GM12873 (cell line): ENCODE data around the gene CHD5.
A peak's percentile ranks its signal among the peaks of the same experiment; 100 is the strongest.

Experiments used
- TF ChIP-seq, protein P1 (sequence below): IDR thresholded peaks from 2 replicates; pipeline ENCODE4 v1.5.1; 2012; ENCODE audit warnings: low read depth, mild to moderate bottlenecking, moderate library complexity, low read length, control low read depth; ENCODE audit not compliant: insufficient read depth; ENCODE audit errors: missing control alignments

CHD5 gene

DNA sequence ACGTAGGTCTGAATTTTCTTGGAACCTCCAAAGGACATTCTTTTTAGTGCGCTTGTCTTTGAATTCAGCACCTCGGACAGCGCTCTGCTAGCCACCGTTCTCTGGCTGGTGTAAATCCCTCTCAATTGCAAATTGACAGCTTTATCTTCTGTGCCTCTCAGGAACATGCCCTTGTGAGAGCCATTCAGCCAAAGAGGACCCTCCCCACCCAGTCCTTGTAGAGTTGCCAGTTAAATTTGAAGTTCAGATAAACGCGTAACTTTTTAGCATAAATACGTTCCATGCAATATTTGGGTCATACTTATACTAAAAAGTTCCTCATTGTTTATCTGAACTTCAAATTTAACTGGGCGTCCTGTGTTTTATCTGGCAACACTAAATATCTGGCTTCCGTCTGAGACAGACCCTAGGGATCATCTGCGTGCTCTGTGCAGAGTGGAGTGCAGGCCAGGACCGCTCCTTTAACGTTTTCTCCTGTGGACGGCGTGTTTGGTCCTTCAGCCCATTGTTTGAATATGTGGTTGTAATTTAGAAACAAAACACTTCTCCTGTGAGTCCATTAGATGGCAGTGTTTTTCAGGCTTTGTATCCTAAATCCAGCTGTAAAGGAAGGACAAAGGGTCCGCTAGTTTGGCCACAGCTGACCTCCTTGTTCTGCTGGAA is 127.4 kb downstream of the CHD5 start:
- TF ChIP-seq, protein P1, sequence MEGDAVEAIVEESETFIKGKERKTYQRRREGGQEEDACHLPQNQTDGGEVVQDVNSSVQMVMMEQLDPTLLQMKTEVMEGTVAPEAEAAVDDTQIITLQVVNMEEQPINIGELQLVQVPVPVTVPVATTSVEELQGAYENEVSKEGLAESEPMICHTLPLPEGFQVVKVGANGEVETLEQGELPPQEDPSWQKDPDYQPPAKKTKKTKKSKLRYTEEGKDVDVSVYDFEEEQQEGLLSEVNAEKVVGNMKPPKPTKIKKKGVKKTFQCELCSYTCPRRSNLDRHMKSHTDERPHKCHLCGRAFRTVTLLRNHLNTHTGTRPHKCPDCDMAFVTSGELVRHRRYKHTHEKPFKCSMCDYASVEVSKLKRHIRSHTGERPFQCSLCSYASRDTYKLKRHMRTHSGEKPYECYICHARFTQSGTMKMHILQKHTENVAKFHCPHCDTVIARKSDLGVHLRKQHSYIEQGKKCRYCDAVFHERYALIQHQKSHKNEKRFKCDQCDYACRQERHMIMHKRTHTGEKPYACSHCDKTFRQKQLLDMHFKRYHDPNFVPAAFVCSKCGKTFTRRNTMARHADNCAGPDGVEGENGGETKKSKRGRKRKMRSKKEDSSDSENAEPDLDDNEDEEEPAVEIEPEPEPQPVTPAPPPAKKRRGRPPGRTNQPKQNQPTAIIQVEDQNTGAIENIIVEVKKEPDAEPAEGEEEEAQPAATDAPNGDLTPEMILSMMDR = peak; percentile 41
